Measurements from ENCODE around the gene ATP8A2. TPM values are rescaled to one million over a fixed set of nuclear protein-coding genes. Genes with fewer than 3 reads are reported as not detected.

Gene ATP8A2
- total RNA-seq, 2 experiments from 2014 or later: 0.92 to 0.94 TPM

DNA sequence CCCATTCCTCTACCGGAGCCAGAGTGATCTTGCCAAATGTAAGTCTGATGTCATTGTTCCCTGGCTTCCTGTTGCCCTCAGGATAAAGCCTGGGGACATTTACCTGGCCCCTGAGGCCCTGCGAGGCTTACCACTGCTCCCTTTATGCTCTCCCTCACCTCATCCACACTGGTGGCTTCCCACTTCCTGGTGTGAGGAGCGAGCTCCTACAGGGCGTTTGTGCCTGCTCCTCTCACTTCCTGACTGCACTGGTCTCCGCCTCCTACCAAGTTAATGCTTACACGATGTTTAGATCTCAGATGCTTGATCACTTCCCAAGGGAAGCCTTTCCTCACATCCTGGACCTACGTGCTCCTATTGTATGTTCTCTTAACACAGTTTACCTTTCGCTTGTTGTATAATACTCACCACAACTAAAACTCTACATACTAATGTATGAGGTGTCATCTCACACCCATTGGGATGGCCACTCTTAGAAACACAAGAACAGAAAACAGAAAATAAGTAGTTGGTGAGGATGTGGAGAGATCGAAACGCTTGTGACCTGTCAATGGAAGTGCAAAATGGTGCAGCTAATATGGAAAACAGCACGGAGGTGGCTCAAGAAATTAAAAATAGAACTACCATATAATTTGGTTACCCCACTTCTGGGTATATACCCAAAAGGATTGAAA is 502.4 kb downstream of the ATP8A2 start:
- intact Hi-C loops (cut with micrococcal nuclease): no loop called here
- no peak for DNase-seq
- CTCF ChIA-PET: no interaction called here
- H3K36me3 Mint-ChIP-seq (ENCODE audit: low read depth): peaks cover 2% of the 10 kb centered on the region
- POLR2A ChIA-PET: no interaction called here
- no peak for ATAC-seq
- H3K27ac Mint-ChIP-seq: peak overlapping the region; percentile 78
- H3K9me3 Mint-ChIP-seq: no peaks in the 10 kb centered on the region
- peaks cover 62% of the 10 kb centered on the region for H3K4me1 Mint-ChIP-seq (ENCODE audit: low read depth)
- H3K4me3 Mint-ChIP-seq: no peak overlapping the region
- TF ChIP-seq, protein P1, sequence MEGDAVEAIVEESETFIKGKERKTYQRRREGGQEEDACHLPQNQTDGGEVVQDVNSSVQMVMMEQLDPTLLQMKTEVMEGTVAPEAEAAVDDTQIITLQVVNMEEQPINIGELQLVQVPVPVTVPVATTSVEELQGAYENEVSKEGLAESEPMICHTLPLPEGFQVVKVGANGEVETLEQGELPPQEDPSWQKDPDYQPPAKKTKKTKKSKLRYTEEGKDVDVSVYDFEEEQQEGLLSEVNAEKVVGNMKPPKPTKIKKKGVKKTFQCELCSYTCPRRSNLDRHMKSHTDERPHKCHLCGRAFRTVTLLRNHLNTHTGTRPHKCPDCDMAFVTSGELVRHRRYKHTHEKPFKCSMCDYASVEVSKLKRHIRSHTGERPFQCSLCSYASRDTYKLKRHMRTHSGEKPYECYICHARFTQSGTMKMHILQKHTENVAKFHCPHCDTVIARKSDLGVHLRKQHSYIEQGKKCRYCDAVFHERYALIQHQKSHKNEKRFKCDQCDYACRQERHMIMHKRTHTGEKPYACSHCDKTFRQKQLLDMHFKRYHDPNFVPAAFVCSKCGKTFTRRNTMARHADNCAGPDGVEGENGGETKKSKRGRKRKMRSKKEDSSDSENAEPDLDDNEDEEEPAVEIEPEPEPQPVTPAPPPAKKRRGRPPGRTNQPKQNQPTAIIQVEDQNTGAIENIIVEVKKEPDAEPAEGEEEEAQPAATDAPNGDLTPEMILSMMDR (IDR thresholded peaks at IDR 0.05): no peak
- H3K27me3 Mint-ChIP-seq: no peaks in the 10 kb centered on the region

DNA sequence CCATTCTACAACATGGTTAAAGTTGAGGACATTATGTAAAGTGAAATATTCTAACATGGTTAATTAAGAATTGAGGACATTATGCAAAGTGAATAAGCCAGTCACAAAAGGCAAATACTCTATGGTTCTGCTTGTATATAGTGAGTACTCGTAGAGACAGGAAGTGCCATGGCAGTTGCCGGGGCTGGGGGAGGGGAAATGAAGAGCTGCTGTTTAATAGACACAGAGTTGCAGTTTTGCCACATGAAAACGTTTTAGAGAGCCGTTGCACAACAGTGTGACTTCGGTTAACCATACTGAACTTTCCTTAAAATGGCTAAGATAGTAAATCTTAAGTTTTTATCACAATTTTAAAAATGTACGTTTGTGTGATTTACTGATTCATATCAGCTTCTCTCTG is 503.1 kb downstream of the ATP8A2 start:
- Mint-ChIP-seq H3K27ac (peak overlapping the region; percentile 78), H3K9me3 (no peaks in the 10 kb centered on the region), H3K36me3 (ENCODE audit: low read depth) (peaks cover 2% of the 10 kb centered on the region), H3K4me1 (ENCODE audit: low read depth) (peaks cover 62% of the 10 kb centered on the region), H3K4me3 (peak overlapping the region; percentile 31), H3K27me3 (no peaks in the 10 kb centered on the region)
- ATAC-seq (peak; percentile 68), DNase-seq (peak; percentile 83)
- intact Hi-C loops (cut with micrococcal nuclease): no loop called here
- ChIA-PET CTCF (no interaction called here), POLR2A (interaction anchor here (0.6 kb wide), 1 partner anchor 22 kb away, joined by 4 read pairs; no protein-coding TSS in a partner anchor)
- TF ChIP-seq, protein P1 (IDR thresholded peaks at IDR 0.05): no peak

DNA sequence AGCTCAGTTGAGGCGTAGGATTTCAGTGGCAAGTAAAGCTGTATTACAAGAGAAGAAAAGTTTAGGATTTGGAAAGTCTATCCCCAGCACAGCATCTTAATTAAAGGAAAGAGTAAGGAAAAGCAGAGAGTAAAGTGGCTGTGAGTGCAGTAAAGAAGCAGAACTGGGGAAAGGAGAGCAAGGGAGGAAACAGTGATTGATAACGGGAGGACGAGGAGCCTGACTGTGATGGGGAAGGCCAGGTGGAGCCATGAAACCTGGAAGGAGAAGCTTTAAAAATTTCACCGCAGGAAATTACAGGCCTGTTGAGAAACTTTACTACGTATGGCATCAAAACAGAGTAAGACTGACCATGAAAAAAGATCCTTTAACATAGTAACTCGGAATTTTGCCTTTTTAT is 504.5 kb downstream of the ATP8A2 start:
- Mint-ChIP-seq H3K36me3 (ENCODE audit: low read depth) (peaks cover 2% of the 10 kb centered on the region), H3K4me1 (ENCODE audit: low read depth) (peaks cover 57% of the 10 kb centered on the region), H3K27ac (no peak overlapping the region), H3K9me3 (no peaks in the 10 kb centered on the region), H3K4me3 (no peak overlapping the region), H3K27me3 (no peaks in the 10 kb centered on the region)
- ATAC-seq: no peak
- DNase-seq: no peak
- intact Hi-C loops (cut with micrococcal nuclease): no loop called here
- TF ChIP-seq, protein P1 (IDR thresholded peaks at IDR 0.05): no peak
- ChIA-PET CTCF (interaction anchor here (1.3 to 1.4 kb wide), 3 partner anchors 9 to 26 kb away, joined by 3 read pairs; no protein-coding TSS in a partner anchor), POLR2A (interaction anchor here (0.6 kb wide), 1 partner anchor 162 kb away, joined by 3 read pairs; no protein-coding TSS in a partner anchor)

DNA sequence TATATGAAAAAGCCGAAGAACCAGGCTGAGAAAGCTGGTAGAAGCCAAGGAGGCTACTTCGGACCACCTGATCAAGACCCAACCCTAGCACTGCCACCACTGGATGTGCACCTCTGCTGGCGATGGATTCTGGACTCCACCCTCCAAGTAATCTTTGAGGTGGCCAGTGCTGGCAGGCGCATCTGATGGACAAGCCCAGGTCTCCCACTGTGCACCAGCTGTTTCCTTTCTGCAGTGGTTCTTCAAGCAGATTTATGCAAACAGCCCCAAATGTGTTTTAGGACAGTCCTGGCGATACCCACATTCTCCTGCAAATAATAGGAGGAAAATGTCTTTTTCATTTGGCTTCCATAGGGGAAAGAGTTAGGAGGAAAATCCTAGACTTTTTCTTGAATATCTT is 507.7 kb downstream of the ATP8A2 start:
- no peaks in the 10 kb centered on the region for H3K9me3 Mint-ChIP-seq
- ChIA-PET CTCF (no interaction called here), POLR2A (no interaction called here)
- H3K27ac Mint-ChIP-seq: no peak overlapping the region
- no peak overlapping the region for H3K4me3 Mint-ChIP-seq
- TF ChIP-seq, protein P1 (IDR thresholded peaks at IDR 0.05): no peak
- H3K36me3 Mint-ChIP-seq (ENCODE audit: low read depth): peaks cover 2% of the 10 kb centered on the region
- peaks cover 55% of the 10 kb centered on the region for H3K4me1 Mint-ChIP-seq (ENCODE audit: low read depth)
- DNase-seq (no peak), ATAC-seq (no peak)
- intact Hi-C loops (cut with micrococcal nuclease): no loop called here
- no peaks in the 10 kb centered on the region for H3K27me3 Mint-ChIP-seq

DNA sequence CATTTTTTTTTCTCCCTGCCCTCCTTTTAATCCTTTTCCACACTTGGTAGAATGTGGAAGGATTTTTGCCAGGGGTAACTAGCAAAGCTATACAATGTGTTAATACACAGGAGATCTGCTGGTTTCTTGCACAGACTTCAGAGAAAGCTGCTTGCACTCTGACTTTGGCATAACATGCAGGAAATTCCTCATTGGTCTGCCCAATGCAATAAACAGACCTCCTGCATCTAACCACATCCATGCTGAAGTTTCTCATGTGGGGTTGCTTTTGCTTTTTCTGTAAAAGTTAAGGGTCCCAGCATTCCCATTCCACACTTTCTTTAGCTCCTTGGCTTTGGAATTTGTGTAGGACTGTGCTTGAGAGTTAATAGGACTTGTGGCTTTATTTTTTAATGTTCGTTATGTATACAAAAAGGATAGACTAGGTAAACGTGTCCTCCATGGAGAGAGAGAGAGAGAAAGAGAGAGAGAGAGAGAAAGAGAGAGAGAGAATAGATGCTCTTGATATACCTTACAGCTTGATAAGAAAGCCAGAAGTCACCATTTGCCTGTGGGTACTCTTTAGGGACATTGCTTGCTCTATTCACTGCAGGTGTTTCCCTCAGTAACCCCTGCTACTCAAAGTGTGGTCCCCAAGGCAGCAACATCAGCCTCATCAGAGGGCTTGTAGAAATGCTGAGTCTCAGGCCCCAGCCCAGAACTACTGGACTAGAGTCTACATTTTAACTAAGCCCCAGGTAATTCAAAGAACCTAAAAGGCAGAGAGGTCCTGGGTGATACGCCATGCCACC is 509.6 kb downstream of the ATP8A2 start:
- no peak for DNase-seq
- ChIA-PET CTCF (no interaction called here), POLR2A (interaction anchor here (1.2 to 2.3 kb wide), 2 partner anchors 19 to 21 kb away, joined by 3 to 5 read pairs; no protein-coding TSS in a partner anchor)
- Mint-ChIP-seq H3K4me3 (no peak overlapping the region), H3K36me3 (ENCODE audit: low read depth) (no peaks in the 10 kb centered on the region), H3K27me3 (no peaks in the 10 kb centered on the region), H3K9me3 (no peaks in the 10 kb centered on the region), H3K27ac (no peak overlapping the region), H3K4me1 (ENCODE audit: low read depth) (peaks cover 40% of the 10 kb centered on the region)
- intact Hi-C loops (cut with micrococcal nuclease): no loop called here
- no peak for ATAC-seq
- TF ChIP-seq, protein P1 (IDR thresholded peaks at IDR 0.05): no peak
